BLaER1 treated with 17β-estradiol and CSF1 and Interleukin-3, amounts not matched to agents 10 nM and 100 nM (cell line): Measurements from ENCODE around the gene MRPL43.

Experiments
- H3K27ac ChIP-seq, 11 experiments: shearing (Covaris generic); formaldehyde crosslinking; 2 replicates each; pipeline ENCODE4 v1.8.1; 2022
- H3K27me3 ChIP-seq, 11 experiments: shearing (Covaris generic); formaldehyde crosslinking; 2 replicates each; pipeline ENCODE4 v1.8.1; 2022
- H3K36me3 ChIP-seq, 11 experiments: shearing (Covaris generic); formaldehyde crosslinking; 2 replicates each; pipeline ENCODE4 v1.8.1; 2022
- H3K4me1 ChIP-seq, 10 experiments: shearing (Covaris generic); formaldehyde crosslinking; 2 replicates each; pipeline ENCODE4 v1.8.1; 2022
- H3K4me2 ChIP-seq, 11 experiments: shearing (Covaris generic); formaldehyde crosslinking; 2 replicates each; pipeline ENCODE4 v1.8.1; 2022
- H3K4me3 ChIP-seq, 10 experiments: shearing (Covaris generic); formaldehyde crosslinking; 2 replicates each; pipeline ENCODE4 v1.8.1; 2022
- H3K9ac ChIP-seq, 11 experiments: shearing (Covaris generic); formaldehyde crosslinking; 2 replicates each; pipeline ENCODE4 v1.8.1; 2022
- H3K9me3 ChIP-seq, 11 experiments: shearing (Covaris generic); formaldehyde crosslinking; replicated peaks in 1 of 11; 2 replicates each; pipeline ENCODE4 v1.8.1; 2022
- H4K20me1 ChIP-seq, 11 experiments: shearing (Covaris generic); formaldehyde crosslinking; 2 replicates each; pipeline ENCODE4 v1.8.1; 2022
- Cebpa-rat ChIP-seq, 11 experiments: shearing (Covaris generic); IDR thresholded peaks; 2 replicates each; pipeline ENCODE4 v1.8.1; 2022

The MRPL43 gene

DNA sequence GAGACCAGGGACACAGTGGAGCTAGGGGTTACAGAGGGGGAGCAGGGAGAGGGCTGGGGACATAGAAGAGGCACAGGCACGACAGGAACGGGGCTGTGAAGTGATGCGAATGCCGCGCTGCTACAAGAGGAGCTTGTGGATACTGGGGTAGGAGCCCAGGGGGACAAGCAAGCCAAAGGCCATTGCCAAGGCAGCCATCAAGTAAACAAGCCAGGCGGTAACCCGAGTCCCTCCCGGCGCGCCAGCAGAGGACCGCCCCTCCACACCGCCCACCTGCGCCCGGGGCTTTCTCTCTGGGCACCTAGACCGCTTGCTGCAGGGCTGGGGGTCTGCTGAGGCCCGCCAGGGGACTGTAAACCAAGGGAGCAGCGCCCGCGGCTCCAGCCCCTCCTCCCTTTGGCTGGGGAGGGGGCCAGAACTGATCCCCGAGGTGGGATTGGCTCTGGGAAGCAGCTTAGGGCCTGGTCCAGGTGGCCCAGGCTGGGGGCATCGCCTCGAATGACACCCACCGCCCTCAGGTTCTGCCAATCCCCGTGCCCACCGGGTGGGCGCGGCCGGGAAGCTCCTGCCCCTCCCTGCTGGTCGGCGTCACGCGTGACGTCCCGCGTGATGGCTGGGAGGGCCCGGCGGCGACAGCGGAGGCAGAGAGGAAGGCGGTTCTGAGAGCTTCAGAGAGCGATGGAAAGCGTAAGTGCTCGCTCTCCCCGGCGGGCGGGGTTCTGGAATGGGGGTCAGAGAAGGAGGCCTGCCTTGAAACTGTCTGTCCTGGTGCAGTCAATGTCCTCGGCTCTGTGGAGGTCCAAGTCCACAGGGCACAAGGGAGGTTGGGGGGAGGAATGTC is 44.7 kb upstream of the MRPL43 start:
- TF ChIP-seq Cebpa-rat (IDR thresholded peaks at IDR 0.05), result no peak
- Histone ChIP-seq H3K27ac (peak overlapping the region; percentile 75 to 93 (median 88)), H3K36me3 (peaks cover 21 to 27% (median 25%) of the 10 kb centered on the region in 11 experiments; a peak in 20 of 22 replicates), H4K20me1 (peaks cover 5 to 47% (median 21%) of the 10 kb centered on the region in 11 experiments; a peak in 16 of 22 replicates), H3K9me3 (no peaks in the 10 kb centered on the region), H3K4me2 (peak overlapping the region; percentile 95 to 99 (median 98)), H3K4me3 (peak overlapping the region; percentile 66 to 90 (median 72)), H3K9ac (peak overlapping the region; percentile 73 to 94 (median 83)), H3K4me1 (peaks cover 62 to 76% (median 64%) of the 10 kb centered on the region in 10 experiments), H3K27me3 (no peaks in the 10 kb centered on the region)

DNA sequence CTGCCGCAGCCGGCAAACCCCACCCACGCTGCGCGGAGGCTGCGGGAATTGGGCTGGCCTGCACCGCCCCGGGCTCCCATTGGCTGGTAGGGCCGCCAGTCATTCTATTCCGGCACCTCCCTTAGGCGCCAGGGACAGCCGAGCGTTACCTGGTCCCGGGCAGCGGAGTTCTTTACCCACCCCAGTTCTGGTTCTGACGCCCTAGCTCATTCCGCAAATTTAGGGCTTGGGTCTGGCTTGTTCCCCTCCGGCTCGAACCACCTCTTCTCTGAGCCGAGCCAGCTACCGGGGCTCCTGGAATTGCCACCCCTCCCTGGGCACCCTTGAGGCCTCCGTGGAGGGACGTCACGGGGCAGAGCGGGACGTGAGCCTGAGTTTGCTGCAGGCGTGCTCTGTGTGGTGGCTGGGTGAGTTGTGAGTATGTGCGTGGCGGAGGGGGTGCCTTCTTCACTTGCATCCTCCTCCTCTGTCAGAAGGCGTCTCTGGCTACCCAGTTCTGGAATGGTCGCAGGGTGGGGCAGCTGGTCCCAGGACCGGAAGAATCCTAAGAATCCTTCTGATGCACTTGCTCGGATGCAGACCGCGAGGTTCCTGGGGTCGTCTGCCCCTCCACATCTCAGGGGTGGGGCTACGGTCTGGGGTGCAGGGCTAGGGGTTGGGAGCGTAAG is 44.0 kb upstream of the MRPL43 start, which contains the start of the genes PDZD7 and SFXN3:
Gene PDZD7 (minus strand): TSS at position 2 of the 668 bp plus-strand sequence. CDS start 910 bp downstream, outside the sequence.
Gene SFXN3 (plus strand): TSS at position 107 of the 668 bp plus-strand sequence. CDS start 3,461 bp downstream, outside the sequence.
- Histone ChIP-seq H3K27ac (peak within 1 kb of the TSS; percentile 75 to 93 (median 88)), H3K9ac (peak within 1 kb of the TSS; percentile 73 to 94 (median 83)), H3K36me3 (peaks cover 13 to 20% (median 18%) of the 10 kb centered on the region in 11 experiments; a peak in 20 of 22 replicates), H3K27me3 (no peaks in the 10 kb centered on the region), H3K4me2 (peak within 1 kb of the TSS; percentile 95 to 99 (median 98)), H3K9me3 (no peaks in the 10 kb centered on the region), H3K4me1 (peaks cover 69 to 84% (median 71%) of the 10 kb centered on the region in 10 experiments), H4K20me1 (peaks cover 5 to 39% (median 17%) of the 10 kb centered on the region in 11 experiments; a peak in 16 of 22 replicates), H3K4me3 (peak within 1 kb of the TSS; percentile 66 to 90 (median 72))
- no peak for TF ChIP-seq Cebpa-rat (IDR thresholded peaks at IDR 0.05)

- H3K27ac ChIP-seq, result peak overlapping the region in 4 of 11 experiments; percentile 87 to 92 (median 88); a peak in 6 of 22 replicates
- H3K4me3 ChIP-seq, result peak overlapping the region; percentile 66 to 90 (median 72)
- peaks cover 69 to 84% (median 72%) of the 10 kb centered on the region in 10 experiments for H3K4me1 ChIP-seq
- peak overlapping the region; percentile 95 to 99 (median 98) for H3K4me2 ChIP-seq
- TF ChIP-seq Cebpa-rat (IDR thresholded peaks at IDR 0.05), result no peak
- no peaks in the 10 kb centered on the region for H3K9me3 ChIP-seq
- peaks cover 8 to 13% (median 11%) of the 10 kb centered on the region in 11 experiments; a peak in 19 of 22 replicates for H3K36me3 ChIP-seq
- H3K27me3 ChIP-seq, result no peaks in the 10 kb centered on the region
- H4K20me1 ChIP-seq, result peaks cover 5 to 33% (median 14%) of the 10 kb centered on the region in 11 experiments; a peak in 15 of 22 replicates
- H3K9ac ChIP-seq, result peak overlapping the region; percentile 73 to 94 (median 83); a peak in 20 of 22 replicates
Measured at GRCh38 chr10:101030496-101031127, 43.3 kb upstream of the MRPL43 start.

GRCh38 chr10:101029520-101030295 is 42.4 kb upstream of the MRPL43 start:
- TF ChIP-seq Cebpa-rat (IDR thresholded peaks at IDR 0.05), result no peak
- peak overlapping the region in 8 of 11 experiments; percentile 63 to 77 (median 68); a peak in 15 of 22 replicates for H3K27ac ChIP-seq
- H3K4me1 ChIP-seq, result peaks cover 62 to 77% (median 71%) of the 10 kb centered on the region in 10 experiments
- peak overlapping the region in 8 of 11 experiments; percentile 26 to 83 (median 58); a peak in 9 of 22 replicates for H3K9ac ChIP-seq
- no peak overlapping the region for H3K4me3 ChIP-seq
- peak overlapping the region; percentile 95 to 99 (median 98) for H3K4me2 ChIP-seq
- H3K27me3 ChIP-seq, result no peaks in the 10 kb centered on the region
- peaks cover 0 to 4% (median 2%) of the 10 kb centered on the region in 11 experiments; a peak in 14 of 22 replicates for H3K36me3 ChIP-seq
- H3K9me3 ChIP-seq, result no peaks in the 10 kb centered on the region
- peaks cover 3 to 24% (median 10%) of the 10 kb centered on the region in 11 experiments; a peak in 11 of 22 replicates for H4K20me1 ChIP-seq

- peak in 7 of 11 experiments; percentile 29 to 64 (median 48); a peak in 8 of 22 replicates for TF ChIP-seq Cebpa-rat (IDR thresholded peaks at IDR 0.05)
- Histone ChIP-seq H3K9me3 (no peaks in the 10 kb centered on the region), H3K27ac (peak overlapping the region in 10 of 11 experiments; percentile 18 to 77 (median 67); a peak in 17 of 22 replicates), H4K20me1 (peaks cover 0 to 14% (median 7%) of the 10 kb centered on the region in 11 experiments; a peak in 11 of 22 replicates), H3K27me3 (no peaks in the 10 kb centered on the region), H3K4me2 (peak overlapping the region; percentile 75 to 99 (median 98)), H3K9ac (peak overlapping the region in 10 of 11 experiments; percentile 9 to 70 (median 52); a peak in 17 of 22 replicates), H3K36me3 (no peaks in the 10 kb centered on the region), H3K4me1 (peaks cover 51 to 72% (median 69%) of the 10 kb centered on the region in 10 experiments), H3K4me3 (peak overlapping the region in 1 of 10 experiments; percentile 33; a peak in 1 of 20 replicates)
Measured at GRCh38 chr10:101028446-101029337, 41.4 kb upstream of the MRPL43 start.

DNA sequence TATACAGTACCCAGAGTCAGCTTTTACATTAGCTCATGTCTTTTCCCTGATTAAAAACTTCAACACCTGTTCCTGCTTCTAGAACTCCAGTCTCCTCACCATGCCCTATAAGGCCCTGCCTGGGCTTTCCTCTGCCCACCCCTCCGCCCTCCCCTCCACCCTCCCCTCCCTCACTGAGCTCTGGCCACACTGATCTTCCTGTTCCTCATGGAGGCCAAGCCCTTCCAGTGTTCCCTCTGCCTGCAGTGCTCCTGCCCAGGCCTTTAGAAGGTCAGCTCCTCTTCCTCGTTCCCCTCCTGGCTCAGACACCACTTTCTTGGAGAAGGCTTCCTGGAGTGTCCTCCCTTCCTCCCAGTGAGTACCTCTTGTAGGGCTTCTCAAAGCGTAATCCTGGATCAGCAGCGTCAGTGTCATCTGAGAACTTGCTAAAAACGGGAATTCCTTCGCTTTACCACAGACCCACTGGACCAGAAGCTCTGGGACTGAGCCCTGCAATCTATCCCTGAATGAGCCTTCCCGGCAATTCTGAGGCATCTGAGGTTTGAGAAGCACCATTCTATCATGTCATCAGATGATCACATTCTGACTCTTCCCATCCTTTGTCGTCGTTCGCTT is 39.9 kb upstream of the MRPL43 start:
- Histone ChIP-seq H3K9ac (peak overlapping the region in 5 of 11 experiments; percentile 5 to 41 (median 16); a peak in 1 of 22 replicates), H3K4me1 (peaks cover 45 to 66% (median 60%) of the 10 kb centered on the region in 10 experiments), H3K27ac (peak overlapping the region in 4 of 11 experiments; percentile 20 to 77 (median 48); a peak in 4 of 22 replicates), H3K4me2 (peak overlapping the region; percentile 38 to 99 (median 97); a peak in 20 of 22 replicates), H3K36me3 (no peaks in the 10 kb centered on the region), H3K4me3 (no peak overlapping the region), H3K27me3 (no peaks in the 10 kb centered on the region), H4K20me1 (no peaks in the 10 kb centered on the region; a peak in 1 of 22 replicates), H3K9me3 (no peaks in the 10 kb centered on the region)
- TF ChIP-seq Cebpa-rat (IDR thresholded peaks at IDR 0.05), result no peak
